Limb (tissue), 2 donors: ENCODE data around the gene CLDN12.
"Not testable (repeated sequence)": the region's sequence is repeated elsewhere in the genome, so short reads cannot be mapped to it uniquely, and the experiment has no call there.

Experiments
- DNase-seq, 2 donors: peaks; one replicate each; pipeline ENCODE4 v3.0.0-alpha.2; 2016; ENCODE audit errors: extremely low spot score in 2 of 2

Gene CLDN12

GRCh38 chr7:90432752-90433151, 29.5 kb downstream of the CLDN12 start:
- no peak for DNase-seq

- DNase-seq, result no peak
Measured at GRCh38 chr7:90433221-90433620, 30.0 kb downstream of the CLDN12 start.

DNA sequence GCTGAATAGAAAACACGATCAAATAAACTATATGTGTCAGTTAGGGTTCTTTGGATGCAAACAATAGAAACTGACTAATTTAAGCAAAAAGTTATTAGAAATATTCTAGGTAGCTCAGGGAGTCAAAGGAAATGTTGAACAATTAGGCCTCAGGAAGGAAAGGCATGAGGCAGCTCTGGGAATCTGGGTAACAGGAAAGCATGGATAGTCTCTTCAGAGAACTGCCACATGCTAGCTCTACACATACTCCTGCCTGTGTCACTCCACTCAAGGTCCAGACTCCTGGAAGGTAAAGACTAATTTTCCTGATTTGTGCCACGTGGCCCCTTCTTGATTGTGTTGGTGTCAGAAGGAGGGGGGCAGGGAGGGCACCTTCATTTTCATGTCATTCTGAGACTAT, 42.4 kb downstream of the CLDN12 start:
- DNase-seq, result no peak

GRCh38 chr7:90446137-90446899, 43.1 kb downstream of the CLDN12 start:
- DNase-seq, result no peak

GRCh38 chr7:90453259-90453891, 50.1 kb downstream of the CLDN12 start:
- peak in 1 of 2 donors; percentile 21 for DNase-seq

DNA sequence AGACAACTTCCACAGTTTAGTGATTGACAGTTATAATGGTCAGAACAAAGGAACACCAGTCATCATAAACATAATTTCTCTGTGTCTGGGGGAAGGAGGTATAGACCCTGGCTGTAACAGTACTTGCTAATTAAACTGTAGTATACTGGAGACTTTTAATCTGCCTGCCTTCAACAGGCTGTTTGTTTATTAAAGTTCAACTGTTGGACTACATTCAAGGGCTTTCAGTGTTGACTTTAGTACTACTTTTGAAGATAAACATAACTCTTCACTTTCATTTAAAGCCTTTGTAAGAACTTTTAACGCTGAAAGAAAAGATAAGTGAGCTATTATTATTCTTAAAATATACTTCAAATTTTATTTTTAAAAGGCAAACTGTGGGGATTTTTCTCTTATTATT, 50.7 kb downstream of the CLDN12 start:
- no peak for DNase-seq

GRCh38 chr7:90455163-90456030, 52.1 kb downstream of the CLDN12 start:
- peak in 1 of 2 donors; percentile 80 for DNase-seq

- no peak for DNase-seq
Measured at GRCh38 chr7:90458104-90458503, 54.8 kb downstream of the CLDN12 start.

DNA sequence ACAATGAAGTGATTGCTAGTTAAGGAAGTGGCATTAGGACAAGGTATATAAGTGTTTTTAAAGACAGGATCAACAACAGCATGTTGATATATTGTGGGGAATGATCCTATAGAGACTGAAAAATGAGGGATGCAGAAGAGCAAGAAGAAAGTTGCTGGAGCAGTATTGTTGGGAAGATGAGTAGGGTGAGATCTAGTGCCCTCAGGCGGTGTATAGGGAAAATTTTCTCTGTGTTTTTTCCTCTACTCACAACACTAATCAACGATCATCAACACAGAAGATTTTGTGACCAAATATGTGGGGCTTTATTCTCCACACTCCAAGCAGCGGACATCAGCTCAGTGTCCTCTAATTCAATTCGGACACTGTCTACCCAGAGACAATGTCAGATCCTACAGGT, 56.6 kb downstream of the CLDN12 start:
- DNase-seq, result no peak

GRCh38 chr7:90461219-90461618, 58.0 kb downstream of the CLDN12 start:
- no peak for DNase-seq

DNA sequence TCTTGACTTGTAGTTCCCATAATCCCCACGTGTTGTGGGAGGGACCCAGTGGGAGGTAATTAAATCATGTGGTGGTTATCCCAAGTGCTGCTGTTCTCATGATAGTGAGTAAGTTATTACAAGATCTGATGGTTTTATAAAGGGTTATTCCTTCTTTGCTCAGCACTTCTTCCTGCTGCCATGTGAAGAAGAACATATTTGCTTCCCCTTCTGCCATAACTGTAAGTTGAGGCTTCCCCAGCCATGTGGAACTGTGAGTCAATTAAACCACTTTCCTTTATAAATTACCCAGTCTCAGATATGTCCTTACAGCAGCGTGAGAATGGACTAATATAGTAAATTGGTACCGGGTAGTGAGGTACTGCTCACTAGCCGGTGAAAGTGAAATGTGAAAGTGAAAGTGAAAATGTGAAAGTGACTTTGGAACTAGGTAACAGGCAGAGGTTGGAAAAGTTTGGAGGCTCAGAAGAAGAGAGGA, 59.9 kb downstream of the CLDN12 start:
- DNase-seq, result not testable (repeated sequence)
